MM.1S (cell line): ENCODE measurements around the gene NANP.

ENCODE experiments used
- EZH2 ChIP-seq: fragments of 300-600 bp; sonication (generic); optimal IDR thresholded peaks from 2 replicates; pipeline ENCODE3; 2017; ENCODE audit warnings: low read depth, mild to moderate bottlenecking, antibody characterized with exemption, low read length, mixed read lengths
- EZH2phosphoT487 ChIP-seq: fragments of 300-600 bp; sonication (generic); IDR thresholded peaks from 2 replicates; pipeline ENCODE4 v1.6.1; 2018; ENCODE audit warnings: antibody characterized with exemption, low read length
- TF ChIP-seq, protein P1 (sequence below): fragments of 300-600 bp; sonication (generic); IDR thresholded peaks from 2 replicates; pipeline ENCODE4 v1.5.1; 2016; ENCODE audit warnings: antibody characterized with exemption, low read length, mixed read lengths

DNA sequence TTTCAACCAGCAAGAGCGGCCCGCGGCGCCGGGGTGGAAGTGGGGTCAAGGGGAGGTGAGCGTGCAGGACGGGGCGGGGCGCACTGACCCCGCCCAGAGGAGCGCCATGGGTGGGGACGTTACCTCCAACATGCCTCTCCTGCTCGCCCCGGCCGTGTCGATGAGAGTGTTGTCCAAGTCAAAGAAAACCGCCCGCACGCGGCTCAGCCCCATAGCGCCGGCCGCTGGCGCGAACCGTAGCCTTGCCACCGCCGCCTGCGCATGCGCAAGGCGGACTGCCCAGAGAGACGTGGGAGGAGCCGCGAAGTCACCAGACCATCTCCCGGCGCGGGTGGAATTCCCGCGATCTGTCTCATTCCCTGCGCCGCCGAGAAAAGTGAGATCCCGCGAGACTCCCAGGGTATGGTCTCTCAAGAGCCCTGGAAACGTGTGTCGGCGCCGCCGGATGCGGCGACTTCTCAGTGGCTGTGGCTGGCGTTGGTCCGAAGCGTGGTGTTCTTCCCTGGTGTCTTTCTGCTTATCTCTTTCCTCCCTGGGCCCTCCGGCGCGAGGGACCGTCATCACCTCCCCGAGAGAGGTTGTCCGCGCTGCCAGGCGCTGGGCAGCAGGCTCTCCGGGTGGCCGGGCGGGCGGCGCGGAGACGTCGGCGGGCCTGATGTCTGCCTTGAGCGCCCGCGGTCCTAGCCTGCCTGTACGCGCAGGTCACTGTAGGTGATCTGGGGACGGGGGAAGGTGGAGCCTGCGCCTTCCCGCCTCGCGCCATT is at the start of gene NANP:
- TF ChIP-seq EZH2 (no peak), EZH2phosphoT487 (no peak)
- TF ChIP-seq, protein P1, sequence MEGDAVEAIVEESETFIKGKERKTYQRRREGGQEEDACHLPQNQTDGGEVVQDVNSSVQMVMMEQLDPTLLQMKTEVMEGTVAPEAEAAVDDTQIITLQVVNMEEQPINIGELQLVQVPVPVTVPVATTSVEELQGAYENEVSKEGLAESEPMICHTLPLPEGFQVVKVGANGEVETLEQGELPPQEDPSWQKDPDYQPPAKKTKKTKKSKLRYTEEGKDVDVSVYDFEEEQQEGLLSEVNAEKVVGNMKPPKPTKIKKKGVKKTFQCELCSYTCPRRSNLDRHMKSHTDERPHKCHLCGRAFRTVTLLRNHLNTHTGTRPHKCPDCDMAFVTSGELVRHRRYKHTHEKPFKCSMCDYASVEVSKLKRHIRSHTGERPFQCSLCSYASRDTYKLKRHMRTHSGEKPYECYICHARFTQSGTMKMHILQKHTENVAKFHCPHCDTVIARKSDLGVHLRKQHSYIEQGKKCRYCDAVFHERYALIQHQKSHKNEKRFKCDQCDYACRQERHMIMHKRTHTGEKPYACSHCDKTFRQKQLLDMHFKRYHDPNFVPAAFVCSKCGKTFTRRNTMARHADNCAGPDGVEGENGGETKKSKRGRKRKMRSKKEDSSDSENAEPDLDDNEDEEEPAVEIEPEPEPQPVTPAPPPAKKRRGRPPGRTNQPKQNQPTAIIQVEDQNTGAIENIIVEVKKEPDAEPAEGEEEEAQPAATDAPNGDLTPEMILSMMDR = no peak
